ENCODE results near the gene FCGR1A.
"Not testable (repeated sequence)": the region's sequence is repeated elsewhere in the genome, so short reads cannot be mapped to it uniquely, and the experiment has no call there.

FCGR1A gene

GRCh38 chr1:149782600-149782999 is at the start of gene FCGR1A:
TSS of gene FCGR1A (plus strand) at chr1:149782694. CDS start at chr1:149782744, 50 bp downstream.
- H3K36me3 ChIP-seq (ENCODE audit: control insufficient read depth, insufficient read depth, low read length); H3K27ac ChIP-seq (ENCODE audit: low read depth, low read length); H3K4me1 ChIP-seq (ENCODE audit: control insufficient read depth, insufficient read depth, low read length); H3K4me3 ChIP-seq (ENCODE audit: low read length); H3K27me3 ChIP-seq (ENCODE audit: control insufficient read depth, insufficient read depth, low read length); H3K9ac ChIP-seq (ENCODE audit: low read length): not testable (repeated sequence)

GRCh38 chr1:149732781-149733180 is 49.7 kb upstream of the FCGR1A start:
- not testable (repeated sequence) for H3K27me3 ChIP-seq (ENCODE audit: control insufficient read depth, insufficient read depth, low read length); H3K36me3 ChIP-seq (ENCODE audit: control insufficient read depth, insufficient read depth, low read length); H3K4me3 ChIP-seq (ENCODE audit: low read length); H3K9ac ChIP-seq (ENCODE audit: low read length); H3K27ac ChIP-seq (ENCODE audit: low read depth, low read length); H3K4me1 ChIP-seq (ENCODE audit: control insufficient read depth, insufficient read depth, low read length)

GRCh38 chr1:149734692-149735091 is 47.8 kb upstream of the FCGR1A start:
- H3K4me1 ChIP-seq (ENCODE audit: control insufficient read depth, insufficient read depth, low read length); H3K36me3 ChIP-seq (ENCODE audit: control insufficient read depth, insufficient read depth, low read length); H3K27me3 ChIP-seq (ENCODE audit: control insufficient read depth, insufficient read depth, low read length); H3K4me3 ChIP-seq (ENCODE audit: low read length); H3K9ac ChIP-seq (ENCODE audit: low read length); H3K27ac ChIP-seq (ENCODE audit: low read depth, low read length): not testable (repeated sequence)

- not testable (repeated sequence) for H3K4me3 ChIP-seq (ENCODE audit: low read length); H3K36me3 ChIP-seq (ENCODE audit: control insufficient read depth, insufficient read depth, low read length)
These were observed 42.3 kb upstream of the FCGR1A start for GRCh38 chr1:149740148-149740581.

GRCh38 chr1:149740590-149741230 is 41.8 kb upstream of the FCGR1A start:
- not testable (repeated sequence) for H3K4me3 ChIP-seq (ENCODE audit: low read length); H3K27ac ChIP-seq (ENCODE audit: low read depth, low read length); H3K4me1 ChIP-seq (ENCODE audit: control insufficient read depth, insufficient read depth, low read length)

More at GRCh38 chr1:149740148-149740581, 42.3 kb upstream of the FCGR1A start:
- not testable (repeated sequence) for H3K27me3 ChIP-seq (ENCODE audit: control insufficient read depth, insufficient read depth, low read length); H3K27ac ChIP-seq (ENCODE audit: low read depth, low read length); H3K9ac ChIP-seq (ENCODE audit: low read length); H3K4me1 ChIP-seq (ENCODE audit: control insufficient read depth, insufficient read depth, low read length)

GRCh38 chr1:149741914-149742313 is 40.6 kb upstream of the FCGR1A start:
- not testable (repeated sequence) for H3K27ac ChIP-seq (ENCODE audit: low read depth, low read length); H3K27me3 ChIP-seq (ENCODE audit: control insufficient read depth, insufficient read depth, low read length); H3K4me3 ChIP-seq (ENCODE audit: low read length); H3K36me3 ChIP-seq (ENCODE audit: control insufficient read depth, insufficient read depth, low read length); H3K4me1 ChIP-seq (ENCODE audit: control insufficient read depth, insufficient read depth, low read length); H3K9ac ChIP-seq (ENCODE audit: low read length)

More at GRCh38 chr1:149740590-149741230, 41.8 kb upstream of the FCGR1A start:
- not testable (repeated sequence) for H3K9ac ChIP-seq (ENCODE audit: low read length); H3K27me3 ChIP-seq (ENCODE audit: control insufficient read depth, insufficient read depth, low read length); H3K36me3 ChIP-seq (ENCODE audit: control insufficient read depth, insufficient read depth, low read length)

GRCh38 chr1:149746463-149747356 is 35.8 kb upstream of the FCGR1A start:
- not testable (repeated sequence) for H3K4me3 ChIP-seq (ENCODE audit: low read length); H3K36me3 ChIP-seq (ENCODE audit: control insufficient read depth, insufficient read depth, low read length); H3K4me1 ChIP-seq (ENCODE audit: control insufficient read depth, insufficient read depth, low read length); H3K27ac ChIP-seq (ENCODE audit: low read depth, low read length); H3K27me3 ChIP-seq (ENCODE audit: control insufficient read depth, insufficient read depth, low read length); H3K9ac ChIP-seq (ENCODE audit: low read length)

- H3K9ac ChIP-seq (ENCODE audit: low read length), result not testable (repeated sequence)
These were observed 34.9 kb upstream of the FCGR1A start for GRCh38 chr1:149747359-149748143.

GRCh38 chr1:149748144-149748500 is 34.4 kb upstream of the FCGR1A start:
- not testable (repeated sequence) for H3K4me1 ChIP-seq (ENCODE audit: control insufficient read depth, insufficient read depth, low read length); H3K27me3 ChIP-seq (ENCODE audit: control insufficient read depth, insufficient read depth, low read length); H3K4me3 ChIP-seq (ENCODE audit: low read length)

More at GRCh38 chr1:149747359-149748143, 34.9 kb upstream of the FCGR1A start:
- not testable (repeated sequence) for H3K36me3 ChIP-seq (ENCODE audit: control insufficient read depth, insufficient read depth, low read length); H3K27ac ChIP-seq (ENCODE audit: low read depth, low read length); H3K4me3 ChIP-seq (ENCODE audit: low read length); H3K27me3 ChIP-seq (ENCODE audit: control insufficient read depth, insufficient read depth, low read length); H3K4me1 ChIP-seq (ENCODE audit: control insufficient read depth, insufficient read depth, low read length)

GRCh38 chr1:149750562-149750961 is 31.9 kb upstream of the FCGR1A start:
- not testable (repeated sequence) for H3K36me3 ChIP-seq (ENCODE audit: control insufficient read depth, insufficient read depth, low read length); H3K9ac ChIP-seq (ENCODE audit: low read length); H3K27me3 ChIP-seq (ENCODE audit: control insufficient read depth, insufficient read depth, low read length); H3K27ac ChIP-seq (ENCODE audit: low read depth, low read length); H3K4me1 ChIP-seq (ENCODE audit: control insufficient read depth, insufficient read depth, low read length); H3K4me3 ChIP-seq (ENCODE audit: low read length)

More at GRCh38 chr1:149748144-149748500, 34.4 kb upstream of the FCGR1A start:
- not testable (repeated sequence) for H3K36me3 ChIP-seq (ENCODE audit: control insufficient read depth, insufficient read depth, low read length); H3K27ac ChIP-seq (ENCODE audit: low read depth, low read length); H3K9ac ChIP-seq (ENCODE audit: low read length)

- not testable (repeated sequence) for H3K4me3 ChIP-seq (ENCODE audit: low read length); H3K4me1 ChIP-seq (ENCODE audit: control insufficient read depth, insufficient read depth, low read length); H3K9ac ChIP-seq (ENCODE audit: low read length); H3K27me3 ChIP-seq (ENCODE audit: control insufficient read depth, insufficient read depth, low read length); H3K36me3 ChIP-seq (ENCODE audit: control insufficient read depth, insufficient read depth, low read length); H3K27ac ChIP-seq (ENCODE audit: low read depth, low read length)
These were observed 30.3 kb upstream of the FCGR1A start for GRCh38 chr1:149752186-149752585.

GRCh38 chr1:149753466-149753865 is 29.0 kb upstream of the FCGR1A start:
- not testable (repeated sequence) for H3K9ac ChIP-seq (ENCODE audit: low read length); H3K4me3 ChIP-seq (ENCODE audit: low read length); H3K36me3 ChIP-seq (ENCODE audit: control insufficient read depth, insufficient read depth, low read length); H3K27ac ChIP-seq (ENCODE audit: low read depth, low read length); H3K27me3 ChIP-seq (ENCODE audit: control insufficient read depth, insufficient read depth, low read length); H3K4me1 ChIP-seq (ENCODE audit: control insufficient read depth, insufficient read depth, low read length)
